ENCODE data around the gene SSX4. TPM values are rescaled to one million over a fixed set of nuclear protein-coding genes. Genes with fewer than 3 reads are reported as not detected.
"Not testable (repeated sequence)": the region's sequence is repeated elsewhere in the genome, so short reads cannot be mapped to it uniquely, and the experiment has no call there.

SSX4 gene
- not detected for total RNA-seq

GRCh38 chrX:48383239-48383638 is at the start of gene SSX4:
Gene SSX4 (plus strand): TSS chrX:48383539. CDS start chrX:48384054, 515 bp downstream.
- H3K27ac ChIP-seq; H3K4me3 ChIP-seq; H3K36me3 ChIP-seq; H3K27me3 ChIP-seq; H3K9me3 ChIP-seq; H3K4me1 ChIP-seq; intact Hi-C loops (cut with DNase I); DNase-seq: not testable (repeated sequence)
- no CpG with 5 or more reads among the region's 16 CpGs for WGBS, 2 donors

DNA sequence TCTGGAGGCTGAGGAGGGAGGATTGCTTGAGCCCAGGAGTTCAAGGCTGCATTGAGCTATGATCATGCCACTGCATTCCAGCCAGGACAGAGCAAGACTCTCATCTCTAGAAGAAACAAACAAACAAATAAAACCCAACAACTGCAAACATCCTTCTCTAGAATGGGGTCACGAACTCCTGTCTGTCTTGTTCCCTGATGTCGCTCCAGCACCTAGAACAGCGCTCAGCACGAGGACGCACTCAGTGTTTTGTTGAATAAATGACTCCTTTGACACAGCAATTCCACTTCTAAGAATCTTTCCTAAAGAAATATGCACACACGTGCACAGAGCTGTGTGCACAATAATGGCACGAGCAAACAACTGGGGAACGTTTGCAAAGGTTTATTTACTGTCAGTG is 37.3 kb upstream of the SSX4 start:
- H3K27ac ChIP-seq; H3K4me3 ChIP-seq; DNase-seq; intact Hi-C loops (cut with DNase I); H3K27me3 ChIP-seq; H3K36me3 ChIP-seq; H3K4me1 ChIP-seq; H3K9me3 ChIP-seq: not testable (repeated sequence)
- WGBS, 2 donors: 47 to 59% methylated on average over 8 of the region's 8 CpGs

DNA sequence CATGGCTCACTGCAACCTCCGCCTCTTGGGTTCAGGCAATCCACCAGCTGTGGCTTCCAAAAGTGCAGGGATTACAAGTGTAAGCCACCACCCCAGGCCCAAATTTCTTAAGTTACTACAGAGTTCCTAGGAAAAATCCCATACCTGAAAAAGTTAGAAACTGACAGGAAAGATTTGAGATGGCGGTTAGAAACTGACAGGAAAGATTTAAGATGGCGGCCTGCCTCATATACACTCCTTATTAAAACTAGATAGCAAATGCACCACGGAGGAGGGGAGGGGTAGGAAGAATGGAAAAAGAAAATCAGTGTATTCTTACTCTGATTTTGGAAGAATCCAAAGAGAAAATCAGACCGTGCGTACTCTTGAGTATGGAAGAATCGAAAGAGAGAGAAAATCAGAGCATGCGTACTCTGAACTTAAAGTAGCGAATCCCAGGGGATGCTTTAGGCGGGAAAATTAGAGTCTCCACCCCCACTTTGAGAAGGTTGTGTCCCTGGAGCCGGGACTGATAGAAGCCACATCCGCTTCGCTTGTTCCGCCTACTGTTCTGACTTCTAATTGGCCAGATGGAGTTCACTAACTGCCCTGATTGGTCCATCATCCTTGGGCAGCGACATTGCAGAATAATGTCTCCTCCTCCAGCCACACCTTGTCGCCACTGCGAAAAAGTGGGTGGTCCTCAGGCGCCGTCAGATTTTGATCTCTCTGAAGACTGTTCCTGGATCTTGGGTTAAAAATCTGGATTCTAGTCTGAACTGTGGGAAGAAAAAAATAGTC is 26.8 kb upstream of the SSX4 start, which contains the start of gene SSX3:
TSS of gene SSX3 (minus strand) at position 389 of the 780 bp plus-strand sequence. CDS start 1,454 bp downstream, outside the sequence.
- WGBS, 2 donors: 80 to 85% methylated on average over 13 to 19 of the region's 19 CpGs
- H3K27ac ChIP-seq; DNase-seq; H3K9me3 ChIP-seq; H3K27me3 ChIP-seq; H3K4me1 ChIP-seq; H3K36me3 ChIP-seq; intact Hi-C loops (cut with DNase I); H3K4me3 ChIP-seq: not testable (repeated sequence)

DNA sequence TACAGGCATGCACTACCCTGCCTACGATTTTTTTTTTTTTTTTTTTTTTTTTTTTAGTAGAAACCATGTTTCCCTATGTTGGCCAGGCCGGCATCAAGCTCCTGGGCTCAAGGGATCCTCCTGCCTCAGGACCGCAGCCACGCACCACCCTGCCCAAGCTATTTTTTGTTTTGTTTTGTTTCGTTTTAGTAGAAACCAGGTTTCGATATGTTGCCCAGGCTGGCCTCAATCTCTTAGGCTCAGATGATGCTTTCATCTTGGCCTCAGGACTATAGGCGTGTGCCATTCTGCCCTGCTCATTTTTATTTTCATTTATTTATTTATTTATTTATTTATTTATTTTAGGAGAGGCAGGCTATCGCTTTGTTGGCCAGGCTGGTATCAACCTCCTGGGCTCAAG is 25.7 kb upstream of the SSX4 start:
- H3K27me3 ChIP-seq: no peaks in the 10 kb centered on the region
- DNase-seq: no peak
- no peaks in the 10 kb centered on the region for H3K4me1 ChIP-seq
- H3K36me3 ChIP-seq: no peaks in the 10 kb centered on the region
- no peak overlapping the region for H3K4me3 ChIP-seq
- no peak for TF ChIP-seq CTCF (IDR thresholded peaks at IDR 0.05)
- TF ChIP-seq POLR2A (IDR thresholded peaks at IDR 0.05): no peak
- WGBS, 2 donors: 63 to 92% methylated on average over 4 of the region's 8 CpGs
- H3K27ac ChIP-seq: no peak overlapping the region
- H3K9me3 ChIP-seq: no peaks in the 10 kb centered on the region
- intact Hi-C loops (cut with DNase I): no loop called here

DNA sequence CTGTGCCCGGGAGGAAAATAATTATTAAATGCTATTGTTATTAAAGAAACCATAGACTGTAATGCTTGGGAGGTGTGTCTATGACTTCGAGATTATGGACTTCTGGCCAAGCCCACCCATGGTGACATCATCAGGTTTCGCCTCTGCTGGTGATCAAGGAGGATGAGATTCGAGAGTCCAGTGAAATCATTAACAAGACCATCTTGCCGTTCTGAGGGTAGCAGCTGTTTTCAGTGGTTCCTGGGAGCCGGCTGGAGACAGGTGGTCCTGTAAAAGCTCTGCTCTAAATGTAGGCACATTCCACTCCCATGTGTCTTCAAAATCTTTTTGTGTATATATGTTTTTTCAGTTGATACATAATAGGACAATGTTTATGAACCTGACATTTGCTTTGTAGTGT is 24.1 kb upstream of the SSX4 start:
- H3K4me1 ChIP-seq; H3K4me3 ChIP-seq; H3K27me3 ChIP-seq; H3K36me3 ChIP-seq; DNase-seq; H3K9me3 ChIP-seq; H3K27ac ChIP-seq; intact Hi-C loops (cut with DNase I): not testable (repeated sequence)
- 71 to 83% methylated on average over 2 to 6 of the region's 6 CpGs for WGBS, 2 donors

DNA sequence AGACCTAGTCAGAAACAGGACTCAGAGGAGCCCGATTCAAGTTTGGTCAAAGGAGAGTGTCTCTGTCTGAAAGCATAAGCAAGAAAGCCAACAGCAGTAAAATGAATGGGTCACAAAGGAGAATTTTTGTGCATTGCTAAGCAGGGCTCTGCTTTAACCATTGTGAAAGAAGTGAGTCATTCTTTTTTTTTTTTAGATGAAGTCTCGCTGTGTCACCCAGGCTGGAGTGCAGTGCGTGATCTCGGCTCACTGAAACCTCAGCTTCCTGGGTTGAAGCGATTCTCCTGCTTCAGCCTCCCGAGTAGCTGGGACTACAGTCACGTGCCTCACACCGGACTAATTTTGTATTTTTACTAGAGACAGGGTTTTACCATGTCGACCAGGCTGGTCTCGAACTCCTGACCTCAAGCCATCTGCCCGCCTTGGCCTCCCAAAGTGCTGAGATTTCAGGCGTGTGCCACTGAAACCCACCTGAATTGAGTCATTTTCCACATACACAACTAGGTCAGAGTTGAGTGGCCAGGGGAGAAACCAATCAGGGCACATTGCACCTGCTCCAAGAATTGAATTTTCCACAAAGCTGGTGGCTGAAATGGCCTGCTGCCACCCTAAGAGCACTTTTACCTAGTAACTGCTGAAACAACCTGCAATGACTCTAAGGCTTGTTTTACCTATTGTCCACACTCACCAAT is 15.5 kb upstream of the SSX4 start:
- H3K27me3 ChIP-seq; intact Hi-C loops (cut with DNase I); H3K36me3 ChIP-seq; H3K27ac ChIP-seq; H3K9me3 ChIP-seq; H3K4me3 ChIP-seq; H3K4me1 ChIP-seq; DNase-seq: not testable (repeated sequence)
- WGBS, 2 donors: no CpG with 5 or more reads among the region's 12 CpGs

GRCh38 chrX:48370408-48370807 is 12.9 kb upstream of the SSX4 start:
- H3K4me3 ChIP-seq; DNase-seq; H3K36me3 ChIP-seq; H3K27ac ChIP-seq; H3K9me3 ChIP-seq; H3K4me1 ChIP-seq; H3K27me3 ChIP-seq; intact Hi-C loops (cut with DNase I): not testable (repeated sequence)
- no CpG with 5 or more reads among the region's 8 CpGs for WGBS, 2 donors

DNA sequence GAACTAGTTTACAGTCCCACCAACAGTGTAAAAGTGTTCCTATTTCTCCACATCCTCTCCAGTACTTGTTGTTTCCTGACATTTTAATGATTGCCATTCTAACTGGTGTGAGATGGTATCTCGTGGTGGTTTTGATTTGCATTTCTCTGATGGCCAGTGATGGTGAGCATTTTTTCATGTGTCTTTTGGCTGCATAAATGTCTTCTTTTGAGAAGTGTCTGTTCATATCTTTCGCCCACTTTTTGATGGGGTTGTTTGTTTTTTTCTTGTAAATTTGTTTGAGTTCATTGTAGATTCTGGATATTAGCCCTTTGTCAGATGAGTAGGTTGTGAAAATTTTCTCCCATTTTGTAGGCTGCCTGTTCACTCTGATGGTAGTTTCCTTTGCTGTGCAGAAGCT is 13.6 kb downstream of the SSX4 start:
- H3K27me3 ChIP-seq; intact Hi-C loops (cut with DNase I); H3K4me3 ChIP-seq; H3K27ac ChIP-seq; H3K4me1 ChIP-seq; H3K9me3 ChIP-seq; H3K36me3 ChIP-seq; DNase-seq: not testable (repeated sequence)
- 57 to 96% methylated on average over 2 of the region's 2 CpGs for WGBS, 2 donors

GRCh38 chrX:48397825-48398224 is 14.5 kb downstream of the SSX4 start:
- H3K36me3 ChIP-seq; H3K4me1 ChIP-seq; intact Hi-C loops (cut with DNase I); H3K27me3 ChIP-seq; H3K4me3 ChIP-seq; DNase-seq; H3K9me3 ChIP-seq; H3K27ac ChIP-seq: not testable (repeated sequence)
- 44% methylated on average over 1 of the region's 1 CpG; no CpG with 5 or more reads in 1 of the 2 donors for WGBS, 2 donors

DNA sequence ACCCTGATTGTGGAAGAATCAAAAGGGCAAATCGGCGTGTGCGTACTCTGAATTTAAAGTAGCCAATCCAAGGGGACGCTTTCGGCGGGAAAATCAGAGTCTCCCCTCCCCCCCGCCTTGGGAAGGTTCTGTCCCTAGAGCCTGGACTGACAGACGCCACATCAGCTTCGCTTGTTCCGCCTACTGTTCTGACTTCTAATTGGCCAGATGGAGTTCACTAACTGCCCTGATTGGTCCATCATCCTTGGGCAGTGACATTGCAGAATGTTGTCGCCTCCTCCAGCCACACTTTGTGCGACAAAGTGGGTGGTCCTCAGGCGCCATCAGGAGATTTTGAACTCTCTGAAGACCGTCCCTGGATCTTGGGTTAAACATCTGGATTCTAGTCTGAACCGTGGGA is 28.5 kb downstream of the SSX4 start, which contains the start of gene SSX4B:
TSS of gene SSX4B (minus strand) at position 101 of the 400 bp plus-strand sequence. CDS start 588 bp downstream, outside the sequence.
- H3K36me3 ChIP-seq; H3K4me1 ChIP-seq; DNase-seq; H3K27ac ChIP-seq; intact Hi-C loops (cut with DNase I); H3K4me3 ChIP-seq; H3K27me3 ChIP-seq; H3K9me3 ChIP-seq: not testable (repeated sequence)
- WGBS, 2 donors: no CpG with 5 or more reads among the region's 15 CpGs

- DNase-seq; H3K27me3 ChIP-seq; H3K4me3 ChIP-seq; H3K27ac ChIP-seq; H3K9me3 ChIP-seq; H3K4me1 ChIP-seq; intact Hi-C loops (cut with DNase I); H3K36me3 ChIP-seq: not testable (repeated sequence)
- no CpG with 5 or more reads among the region's 12 CpGs for WGBS, 2 donors
Observed at GRCh38 chrX:48427027-48427716, 43.8 kb downstream of the SSX4 start.

GRCh38 chrX:48429606-48430005 is 46.3 kb downstream of the SSX4 start:
- 48 to 57% methylated on average over 5 of the region's 5 CpGs for WGBS, 2 donors
- H3K27ac ChIP-seq; H3K4me1 ChIP-seq; intact Hi-C loops (cut with DNase I); H3K9me3 ChIP-seq; H3K36me3 ChIP-seq; H3K4me3 ChIP-seq; DNase-seq; H3K27me3 ChIP-seq: not testable (repeated sequence)

Data from esophagus squamous epithelium (tissue), 5 donors.